CD14-positive monocyte (primary cell): ENCODE measurements around the gene ACIN1. TPM values are rescaled to one million over a fixed set of nuclear protein-coding genes. Genes with fewer than 3 reads are reported as not detected.

ENCODE experiments used
- DNase-seq, 3 donors: peaks; one replicate each; pipeline ENCODE4 v3.0.0-alpha.2; 2011 to 2022
- H2AFZ ChIP-seq: 2 replicates; pipeline ENCODE4 v1.6.0; 2012; ENCODE audit warnings: mild to moderate bottlenecking, low read depth, low read length, inconsistent platforms; ENCODE audit not compliant: insufficient read depth, poor library complexity, severe bottlenecking
- H3K27ac ChIP-seq, 2 donors: 1 replicate in 1 of 2; 2 replicates in 1 of 2; pipeline ENCODE4 v1.5.1; 2012 to 2013; ENCODE audit warnings: low read length in 2 of 2, control low read depth in 1 of 2, inconsistent platforms in 1 of 2, low read depth in 1 of 2, mild to moderate bottlenecking in 1 of 2
- H3K27me3 ChIP-seq, 2 donors: one replicate each; pipeline versions ENCODE4 v1.6.0 to v1.6.1; 2011 to 2013; ENCODE audit warnings: low read length in 2 of 2; ENCODE audit not compliant: control insufficient read depth in 2 of 2, insufficient read depth in 2 of 2
- H3K36me3 ChIP-seq, 2 donors: replicated peaks in 1 of 2; 1 replicate in 1 of 2; 2 replicates in 1 of 2; pipeline versions ENCODE4 v1.5.1 to v1.6.1; 2012 to 2013; ENCODE audit warnings: low read length in 2 of 2, control low read depth in 1 of 2, inconsistent platforms in 1 of 2, mild to moderate bottlenecking in 1 of 2; ENCODE audit not compliant: insufficient read depth in 2 of 2, control insufficient read depth in 1 of 2
- H3K4me1 ChIP-seq, 2 donors: 1 replicate in 1 of 2; 2 replicates in 1 of 2; pipeline versions ENCODE4 v1.5.1 to v1.6.1; 2012 to 2013; ENCODE audit warnings: low read length in 2 of 2, control low read depth in 1 of 2, inconsistent platforms in 1 of 2, mild to moderate bottlenecking in 1 of 2, moderate library complexity in 1 of 2; ENCODE audit not compliant: insufficient read depth in 2 of 2, control insufficient read depth in 1 of 2
- H3K4me2 ChIP-seq: replicated peaks from 2 replicates; pipeline ENCODE3; 2012; ENCODE audit warnings: low read length, moderate library complexity, mild to moderate bottlenecking; ENCODE audit not compliant: poor library complexity, severe bottlenecking; ENCODE audit errors: extremely low read depth
- H3K4me3 ChIP-seq, 3 experiments: fragments of 200-600 bp in 1 of 3; sonication (generic) in 1 of 3; replicated peaks in 1 of 3; 1 replicate in 2 of 3; 2 replicates in 1 of 3; pipeline ENCODE4 v1.5.1; 2011 to 2013; ENCODE audit warnings: low read length in 3 of 3, mild to moderate bottlenecking in 3 of 3, control low read depth in 2 of 3, low read depth in 2 of 3, inconsistent platforms in 1 of 3, moderate library complexity in 1 of 3
- H3K79me2 ChIP-seq: 2 replicates; pipeline ENCODE4 v1.6.0; 2012; ENCODE audit warnings: mild to moderate bottlenecking, control low read depth, inconsistent platforms, low read length, moderate library complexity; ENCODE audit not compliant: insufficient read depth
- H3K9ac ChIP-seq: 2 replicates; pipeline ENCODE4 v1.6.0; 2017; ENCODE audit warnings: low read length, mild to moderate bottlenecking; ENCODE audit not compliant: insufficient read depth, poor library complexity, severe bottlenecking
- H3K9me3 ChIP-seq, 2 donors: replicated peaks in 1 of 2; 1 replicate in 1 of 2; 2 replicates in 1 of 2; pipeline versions ENCODE4 v1.5.1 to v1.6.1; 2012 to 2013; ENCODE audit warnings: low read length in 2 of 2, control low read depth in 1 of 2; ENCODE audit not compliant: control insufficient read depth in 1 of 2, insufficient read depth in 1 of 2
- H4K20me1 ChIP-seq: 2 replicates; pipeline ENCODE4 v1.6.0; 2012; ENCODE audit warnings: mild to moderate bottlenecking, low read length, control low read depth, moderate library complexity; ENCODE audit not compliant: insufficient read depth
- H3K27ac Mint-ChIP-seq, 7 donors: one replicate each; pipeline ENCODE4 v1.8.0; 2020; ENCODE audit warnings: mild to moderate bottlenecking in 7 of 7, mixed read lengths in 7 of 7, moderate library complexity in 6 of 7, inconsistent platforms in 2 of 7
- H3K27me3 Mint-ChIP-seq, 3 donors: one replicate each; pipeline ENCODE4 v1.8.0; 2021 to 2022; ENCODE audit warnings: low read depth in 3 of 3, mild to moderate bottlenecking in 3 of 3, mixed read lengths in 3 of 3, moderate library complexity in 3 of 3, inconsistent platforms in 1 of 3
- H3K36me3 Mint-ChIP-seq, 2 donors: one replicate each; pipeline ENCODE4 v1.8.0; 2020; ENCODE audit warnings: mixed read lengths in 2 of 2, inconsistent platforms in 1 of 2, mild to moderate bottlenecking in 1 of 2
- H3K4me1 Mint-ChIP-seq: one replicate; pipeline ENCODE4 v1.8.0; 2020; ENCODE audit warnings: mild to moderate bottlenecking, mixed read lengths
- H3K4me3 Mint-ChIP-seq, 2 donors: one replicate each; pipeline ENCODE4 v1.8.0; 2020; ENCODE audit warnings: mild to moderate bottlenecking in 2 of 2, mixed read lengths in 2 of 2, moderate library complexity in 1 of 2
- H3K9me3 Mint-ChIP-seq, 7 donors: one replicate each; pipeline ENCODE4 v1.8.0; 2020 to 2022; ENCODE audit warnings: mixed read lengths in 7 of 7, mild to moderate bottlenecking in 6 of 7, moderate library complexity in 6 of 7, inconsistent platforms in 2 of 7
- CTCF ChIP-seq: fragments of 200-600 bp; IDR thresholded peaks from one replicate; pipeline ENCODE4 v1.8.0; 2022; ENCODE audit warnings: antibody characterized with exemption, mild to moderate bottlenecking
- WGBS: methylation state at CpG from one replicate; pipeline ENCODE4 v1.1.5; 2013; ENCODE audit warnings: missing lambda C conversion rate; ENCODE audit not compliant: insufficient coverage; 5-methylcytosine and 5-hydroxymethylcytosine counted together
- intact Hi-C, 2 donors: fragments of 100-400 bp; cut with micrococcal nuclease; formaldehyde crosslinking; loops; one replicate each; pipeline versions ENCODE4 v1.15.0 to v1.15.1; 2023
- polyA plus RNA-seq, 3 donors: library from polyadenylated mRNA; depleted of rRNA in 1 of 3; unstranded in 2 of 3; stranded (reverse) in 1 of 3; fragments of 300-500 nt in 2 of 3; fragments of >200 nt in 1 of 3; fragmentation: Illumina TruSeq in 2 of 3; gene quantifications; 1 replicate in 2 of 3; 2 replicates in 1 of 3; pipeline ENCODE4 v1.2.3, GENCODE V29; 2012 to 2021

The ACIN1 gene
- polyA plus RNA-seq, 3 donors: 2.8 to 159 (median 5.4) TPM

GRCh38 chr14:23040100-23040499 is 54.8 kb downstream of the ACIN1 start:
- Histone ChIP-seq H2AFZ (no peak overlapping the region), H3K4me2 (no peak overlapping the region), H3K27ac (no peak overlapping the region), H3K4me3 (no peak overlapping the region), H3K4me1 (peaks cover 4 to 5% of the 10 kb centered on the region in 2 donors), H3K9me3 (no peaks in the 10 kb centered on the region), H3K36me3 (no peaks in the 10 kb centered on the region), H3K27me3 (no peaks in the 10 kb centered on the region), H3K79me2 (no peaks in the 10 kb centered on the region), H4K20me1 (no peaks in the 10 kb centered on the region), H3K9ac (no peak overlapping the region)
- peaks cover 0 to 2% (median 0%) of the 10 kb centered on the region in 7 donors for H3K9me3 Mint-ChIP-seq
- no peak overlapping the region for H3K4me3 Mint-ChIP-seq
- H3K27me3 Mint-ChIP-seq: peaks cover 3 to 11% (median 6%) of the 10 kb centered on the region in 3 donors
- H3K36me3 Mint-ChIP-seq: no peaks in the 10 kb centered on the region
- intact Hi-C loops: no loop called here
- WGBS: 100% methylated on average over 2 of the region's 4 CpGs
- DNase-seq: no peak
- no peak for TF ChIP-seq CTCF
- H3K27ac Mint-ChIP-seq: no peak overlapping the region
- peaks cover 8% of the 10 kb centered on the region for H3K4me1 Mint-ChIP-seq

GRCh38 chr14:23035303-23036144 is 59.4 kb downstream of the ACIN1 start:
- H3K27me3 ChIP-seq: no peaks in the 10 kb centered on the region
- H3K4me1 ChIP-seq: peaks cover 15 to 16% of the 10 kb centered on the region in 2 donors
- intact Hi-C loops: no loop called here
- H3K27ac ChIP-seq: peak overlapping the region; percentile 69 to 96
- H3K79me2 ChIP-seq: peaks cover 17% of the 10 kb centered on the region
- peak overlapping the region; percentile 89 for H3K9ac ChIP-seq
- H3K4me3 ChIP-seq: peak overlapping the region; percentile 80 to 95 (median 88)
- Mint-ChIP-seq H3K27ac (peak overlapping the region; percentile 77 to 99 (median 97)), H3K9me3 (no peaks in the 10 kb centered on the region), H3K27me3 (peaks cover 0 to 6% (median 1%) of the 10 kb centered on the region in 3 donors), H3K4me3 (peak overlapping the region; percentile 87 to 92), H3K36me3 (peaks cover 19 to 29% of the 10 kb centered on the region in 2 donors), H3K4me1 (peaks cover 14% of the 10 kb centered on the region)
- peaks cover 20 to 25% of the 10 kb centered on the region in 2 donors for H3K36me3 ChIP-seq
- no peaks in the 10 kb centered on the region for H3K9me3 ChIP-seq
- H4K20me1 ChIP-seq: no peaks in the 10 kb centered on the region
- DNase-seq: no peak
- TF ChIP-seq CTCF: no peak
- H3K4me2 ChIP-seq: peak overlapping the region; percentile 98
- peak overlapping the region; percentile 99 for H2AFZ ChIP-seq
- WGBS: no CpG with 5 or more reads among the region's 14 CpGs
